MCF 10A (cell line): ENCODE data around the gene GSAP. TPM values are rescaled to one million over a fixed set of nuclear protein-coding genes. Genes with fewer than 3 reads are reported as not detected.

Source experiments
- BruUV-seq: library from RNA; stranded (reverse); fragments of 400-500 nt; replicated peaks from 2 replicates; lab custom pipeline; 2021; lab: Mats Ljungman, UMichigan
- CTCF ChIA-PET: fragments of 300-600 bp; sonication (Branson Sonifier 250); formaldehyde crosslinking; extraction: SDS; loops from one replicate; lab custom pipeline; 2021; ENCODE audit warnings: antibody characterized with exemption, inconsistent platforms; lab: Yijun Ruan, JAX
- POLR2A ChIA-PET: fragments of 300-600, 350-650 bp; sonication (Branson Sonifier 250); formaldehyde crosslinking; extraction: SDS; loops from one replicate; lab custom pipeline; 2020; ENCODE audit warnings: antibody characterized with exemption, inconsistent platforms; lab: Yijun Ruan, JAX
- DNase-seq: peaks from one replicate; pipeline ENCODE4 v3.0.0-alpha.2; 2018; ENCODE audit not compliant: unreplicated experiment
- H3K27ac Mint-ChIP-seq: one replicate; pipeline ENCODE4 v1.8.0; 2022; ENCODE audit warnings: mild to moderate bottlenecking, low read depth, mixed read lengths; ENCODE audit not compliant: unreplicated experiment
- H3K27me3 Mint-ChIP-seq: one replicate; pipeline ENCODE4 v1.8.0; 2022; ENCODE audit warnings: mixed read lengths; ENCODE audit not compliant: insufficient read depth, unreplicated experiment
- H3K36me3 Mint-ChIP-seq: one replicate; pipeline ENCODE4 v1.8.0; 2022; ENCODE audit warnings: mild to moderate bottlenecking, moderate library complexity, mixed read lengths; ENCODE audit not compliant: insufficient read depth, unreplicated experiment
- H3K4me1 Mint-ChIP-seq: one replicate; pipeline ENCODE4 v1.8.0; 2022; ENCODE audit warnings: mixed read lengths; ENCODE audit not compliant: insufficient read depth, unreplicated experiment
- H3K4me3 Mint-ChIP-seq: one replicate; pipeline ENCODE4 v1.8.0; 2022; ENCODE audit warnings: mild to moderate bottlenecking, moderate library complexity, mixed read lengths; ENCODE audit not compliant: unreplicated experiment
- H3K9me3 Mint-ChIP-seq: one replicate; pipeline ENCODE4 v1.8.0; 2022; ENCODE audit warnings: mixed read lengths; ENCODE audit not compliant: unreplicated experiment
- intact Hi-C: fragments of 100-400 bp; cut with micrococcal nuclease; formaldehyde crosslinking; loops from 2 replicates; pipeline ENCODE4 v1.14.1; 2022
- total RNA-seq: library from RNA; stranded (reverse); gene quantifications from 2 replicates; pipeline ENCODE4 v1.2.3, GENCODE V29; 2022
- TF ChIP-seq, protein P1 (sequence below): fragments of 200-600 bp; IDR thresholded peaks from one replicate; pipeline ENCODE4 v1.8.0; 2022; ENCODE audit warnings: antibody characterized with exemption, mild to moderate bottlenecking; ENCODE audit not compliant: unreplicated experiment

Gene GSAP
- total RNA-seq, 1 experiment from 2014 or later = 13.7 TPM

DNA sequence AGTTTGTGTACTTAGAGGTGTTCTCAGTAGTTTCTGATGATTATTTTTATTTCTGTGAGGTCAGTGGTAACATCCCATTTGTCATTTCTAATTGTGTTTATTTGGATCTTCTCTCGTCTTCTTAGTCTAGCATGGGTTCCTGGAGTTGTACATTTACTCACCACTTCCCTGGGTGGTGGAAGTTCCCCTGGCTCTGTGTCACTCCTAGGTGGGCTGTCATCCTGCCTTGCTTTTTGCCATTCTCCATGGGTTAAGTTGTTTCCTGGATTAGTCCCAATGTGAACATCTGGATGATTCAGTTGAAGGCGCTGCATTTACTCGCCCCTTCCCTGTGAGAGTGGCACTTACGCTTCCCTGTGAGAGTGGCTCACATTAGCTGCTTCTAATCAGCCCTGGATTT lies 48.2 kb downstream of the GSAP start:
- Mint-ChIP-seq H3K36me3 (no peaks in the 10 kb centered on the region), H3K4me3 (no peak overlapping the region), H3K27me3 (no peaks in the 10 kb centered on the region), H3K4me1 (no peaks in the 10 kb centered on the region), H3K9me3 (peaks cover 8% of the 10 kb centered on the region), H3K27ac (no peak overlapping the region)
- POLR2A ChIA-PET = no interaction called here
- intact Hi-C loops = no loop called here
- CTCF ChIA-PET = interaction anchor here (0.6 to 1.2 kb wide), 3 partner anchors 41 to 1097 kb away, joined by 3 to 4 read pairs (median 3); no protein-coding TSS in a partner anchor
- no TSS peak for BruUV-seq
- no peak for DNase-seq
- TF ChIP-seq, protein P1, sequence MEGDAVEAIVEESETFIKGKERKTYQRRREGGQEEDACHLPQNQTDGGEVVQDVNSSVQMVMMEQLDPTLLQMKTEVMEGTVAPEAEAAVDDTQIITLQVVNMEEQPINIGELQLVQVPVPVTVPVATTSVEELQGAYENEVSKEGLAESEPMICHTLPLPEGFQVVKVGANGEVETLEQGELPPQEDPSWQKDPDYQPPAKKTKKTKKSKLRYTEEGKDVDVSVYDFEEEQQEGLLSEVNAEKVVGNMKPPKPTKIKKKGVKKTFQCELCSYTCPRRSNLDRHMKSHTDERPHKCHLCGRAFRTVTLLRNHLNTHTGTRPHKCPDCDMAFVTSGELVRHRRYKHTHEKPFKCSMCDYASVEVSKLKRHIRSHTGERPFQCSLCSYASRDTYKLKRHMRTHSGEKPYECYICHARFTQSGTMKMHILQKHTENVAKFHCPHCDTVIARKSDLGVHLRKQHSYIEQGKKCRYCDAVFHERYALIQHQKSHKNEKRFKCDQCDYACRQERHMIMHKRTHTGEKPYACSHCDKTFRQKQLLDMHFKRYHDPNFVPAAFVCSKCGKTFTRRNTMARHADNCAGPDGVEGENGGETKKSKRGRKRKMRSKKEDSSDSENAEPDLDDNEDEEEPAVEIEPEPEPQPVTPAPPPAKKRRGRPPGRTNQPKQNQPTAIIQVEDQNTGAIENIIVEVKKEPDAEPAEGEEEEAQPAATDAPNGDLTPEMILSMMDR = no peak

DNA sequence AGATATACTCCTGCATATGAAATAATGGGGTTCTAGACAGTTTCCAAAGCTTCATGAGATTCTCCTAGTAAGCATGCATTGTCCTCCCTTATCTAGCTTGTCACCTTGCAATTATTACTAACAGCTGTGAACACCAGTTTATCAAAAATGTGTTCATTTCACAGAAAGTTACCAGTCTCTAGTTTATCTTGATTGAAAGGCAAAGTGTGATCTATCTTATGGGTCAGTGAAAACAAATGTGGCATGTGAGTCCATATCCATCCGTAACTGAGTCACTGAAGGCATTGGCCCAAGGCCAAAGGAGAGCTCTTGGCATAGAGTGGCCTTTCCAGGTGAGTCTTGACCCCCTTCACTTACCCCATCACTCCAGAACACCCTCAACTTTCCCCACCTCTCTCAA lies 53.2 kb downstream of the GSAP start:
- BruUV-seq = no TSS peak
- CTCF ChIA-PET = interaction anchor here (0.6 kb wide), 2 partner anchors 14 to 290 kb away, joined by 3 read pairs; no protein-coding TSS in a partner anchor
- POLR2A ChIA-PET = interaction anchor here (0.7 kb wide), 1 partner anchor 196 kb away, joined by 3 read pairs; no protein-coding TSS in a partner anchor

DNA sequence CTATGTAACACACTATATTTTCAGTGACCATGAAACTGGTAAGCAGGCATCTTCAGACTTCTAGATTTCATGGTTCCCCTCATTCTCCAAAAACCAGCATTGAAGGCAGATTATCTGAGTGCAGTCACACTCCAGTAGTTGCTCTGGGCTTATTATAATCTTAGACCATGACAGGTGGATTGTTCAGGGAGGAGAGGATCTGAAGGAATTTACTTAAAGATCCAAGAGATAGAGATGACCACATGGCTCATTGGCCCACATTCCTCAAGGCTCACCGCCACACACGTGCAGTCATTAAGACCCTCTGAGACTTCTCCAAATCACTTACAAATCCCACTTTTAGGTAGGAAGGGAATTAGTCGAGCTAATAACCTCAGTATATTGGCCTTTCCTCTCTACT lies 55.2 kb downstream of the GSAP start:
- peaks cover 5% of the 10 kb centered on the region for H3K36me3 Mint-ChIP-seq
- POLR2A ChIA-PET = no interaction called here
- CTCF ChIA-PET = interaction anchor here (0.6 kb wide), 1 partner anchor 10 kb away, joined by 3 read pairs; no protein-coding TSS in a partner anchor
- H3K4me1 Mint-ChIP-seq = no peaks in the 10 kb centered on the region
- H3K27ac Mint-ChIP-seq = no peak overlapping the region
- intact Hi-C loops = no loop called here
- no peaks in the 10 kb centered on the region for H3K9me3 Mint-ChIP-seq
- no peak for DNase-seq
- BruUV-seq = no TSS peak
- TF ChIP-seq, protein P1 = no peak
- no peak overlapping the region for H3K4me3 Mint-ChIP-seq
- no peaks in the 10 kb centered on the region for H3K27me3 Mint-ChIP-seq

More for the DNA sequence above, 53.2 kb downstream of the GSAP start:
- intact Hi-C loops = no loop called here
- no peaks in the 10 kb centered on the region for H3K27me3 Mint-ChIP-seq
- peaks cover 5% of the 10 kb centered on the region for H3K36me3 Mint-ChIP-seq
- no peak overlapping the region for H3K4me3 Mint-ChIP-seq
- H3K9me3 Mint-ChIP-seq = peaks cover 8% of the 10 kb centered on the region
- H3K27ac Mint-ChIP-seq = no peak overlapping the region
- no peaks in the 10 kb centered on the region for H3K4me1 Mint-ChIP-seq
- TF ChIP-seq, protein P1 = no peak
- no peak for DNase-seq

DNA sequence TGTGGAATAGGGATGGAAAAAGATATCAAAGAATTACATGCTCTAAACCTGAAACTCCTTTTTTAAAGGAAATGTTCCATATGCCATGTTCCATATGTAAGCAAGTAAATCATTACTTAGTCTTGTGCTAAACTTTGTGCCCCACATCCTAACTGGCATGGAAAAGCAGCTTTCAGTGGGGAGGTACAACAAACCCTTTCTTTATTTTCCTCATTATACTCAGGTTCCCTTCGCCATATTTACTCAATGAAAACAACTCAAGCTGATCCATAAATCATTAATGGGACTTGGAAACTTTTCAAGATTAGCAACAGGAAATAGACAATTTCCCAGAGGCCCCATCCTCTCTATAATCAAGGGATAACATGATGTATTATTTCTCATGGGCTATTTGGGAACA lies 56.0 kb downstream of the GSAP start:
- no TSS peak for BruUV-seq

More for the DNA sequence above, 56.0 kb downstream of the GSAP start:
- H3K27me3 Mint-ChIP-seq = no peaks in the 10 kb centered on the region
- ChIA-PET CTCF (interaction anchor here (0.7 kb wide), 1 partner anchor 14 kb away, joined by 3 read pairs; no protein-coding TSS in a partner anchor), POLR2A (interaction anchor here (0.8 kb wide), 1 partner anchor 21 kb away, joined by 3 read pairs; no protein-coding TSS in a partner anchor)
- TF ChIP-seq, protein P1 = no peak
- H3K9me3 Mint-ChIP-seq = no peaks in the 10 kb centered on the region
- H3K36me3 Mint-ChIP-seq = peaks cover 5% of the 10 kb centered on the region
- DNase-seq = no peak
- intact Hi-C loops = no loop called here
- H3K4me3 Mint-ChIP-seq = no peak overlapping the region
- no peaks in the 10 kb centered on the region for H3K4me1 Mint-ChIP-seq
- H3K27ac Mint-ChIP-seq = no peak overlapping the region
